GM21367 (cell line): ENCODE measurements around the gene ATP11B.
"Not testable (repeated sequence)": the region's sequence is repeated elsewhere in the genome, so short reads cannot be mapped to it uniquely, and the experiment has no call there.

Experiments used
- ATAC-seq: cut with Tn5 transposase; IDR thresholded peaks from one replicate; pipeline ENCODE4 v1.9.1; 2021; ENCODE audit not compliant: unreplicated experiment

Gene ATP11B

DNA sequence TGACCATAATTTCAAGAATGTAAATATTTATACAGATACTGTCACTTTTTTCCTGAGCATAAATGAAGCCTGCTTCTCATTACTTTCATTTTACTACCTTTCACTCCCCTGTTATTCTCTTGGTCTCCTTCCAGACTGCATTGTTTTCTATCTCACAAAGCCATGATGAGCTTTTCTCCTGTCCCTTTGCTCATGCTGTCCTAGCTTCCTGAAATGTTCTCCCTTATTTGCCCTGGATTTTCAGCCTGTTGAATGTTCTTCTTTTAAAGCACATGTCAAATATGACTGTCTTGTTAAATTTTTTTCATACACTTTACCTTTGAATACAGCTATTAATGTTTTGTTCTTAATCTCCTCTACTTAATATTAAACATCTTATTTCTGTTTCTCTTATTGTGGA, 31.7 kb downstream of the ATP11B start:
- ATAC-seq: no peak

DNA sequence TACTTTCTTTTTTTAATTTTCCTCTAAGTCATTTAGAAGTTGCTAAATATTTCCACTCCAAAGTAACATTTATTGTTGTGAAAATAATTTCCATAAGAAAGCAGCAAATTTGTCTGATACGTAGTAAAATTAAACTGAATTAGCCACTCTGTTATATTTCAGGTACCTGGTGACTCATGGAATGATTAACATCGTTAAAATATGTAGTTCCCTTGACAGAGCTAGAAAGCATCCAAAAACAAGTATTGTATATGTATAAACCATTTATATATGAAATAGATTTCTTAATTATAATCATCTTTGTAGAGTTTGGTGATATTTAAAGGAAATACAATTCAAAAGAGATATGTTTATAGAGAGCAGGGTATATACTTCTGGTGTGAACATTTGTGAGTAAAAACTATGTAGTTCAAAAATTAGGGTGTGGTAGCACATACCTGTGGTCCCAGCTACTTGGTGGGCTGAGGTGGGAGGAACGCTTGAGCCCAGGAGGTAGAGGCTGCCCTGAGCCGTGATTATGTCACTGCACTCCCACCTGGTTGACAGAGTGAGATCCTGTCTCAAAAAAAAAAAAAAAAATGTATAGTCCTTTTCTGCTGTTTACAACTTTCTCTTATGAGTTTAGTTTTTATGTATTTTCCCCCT, 36.6 kb downstream of the ATP11B start:
- ATAC-seq: no peak

DNA sequence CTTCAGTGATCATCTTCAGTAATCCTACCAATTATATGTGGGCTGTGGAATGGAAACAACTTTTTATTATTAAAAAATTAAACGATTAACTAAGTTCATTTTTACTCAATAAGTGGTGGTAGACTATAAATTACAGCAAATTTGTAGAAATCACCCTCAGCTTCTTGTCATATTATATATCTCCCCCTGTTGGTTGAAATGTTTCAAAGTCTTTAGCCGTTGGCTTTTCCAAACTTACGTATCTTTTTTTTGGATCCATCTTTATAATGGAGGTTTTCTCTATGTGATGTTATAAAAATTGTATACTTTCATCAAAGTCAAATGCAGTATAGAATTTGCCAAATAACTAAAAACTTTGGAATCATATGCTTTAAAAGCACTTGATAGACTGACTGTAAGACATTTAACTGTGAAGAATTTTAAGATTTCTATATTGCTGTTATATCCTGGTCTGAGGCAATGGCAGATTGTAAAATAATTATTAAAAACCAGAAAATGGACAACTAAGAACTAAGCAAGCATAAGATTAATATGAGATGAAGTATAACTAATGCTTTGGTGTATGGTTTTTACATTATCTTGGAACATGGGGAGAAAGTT, 44.7 kb downstream of the ATP11B start:
- ATAC-seq: no peak

DNA sequence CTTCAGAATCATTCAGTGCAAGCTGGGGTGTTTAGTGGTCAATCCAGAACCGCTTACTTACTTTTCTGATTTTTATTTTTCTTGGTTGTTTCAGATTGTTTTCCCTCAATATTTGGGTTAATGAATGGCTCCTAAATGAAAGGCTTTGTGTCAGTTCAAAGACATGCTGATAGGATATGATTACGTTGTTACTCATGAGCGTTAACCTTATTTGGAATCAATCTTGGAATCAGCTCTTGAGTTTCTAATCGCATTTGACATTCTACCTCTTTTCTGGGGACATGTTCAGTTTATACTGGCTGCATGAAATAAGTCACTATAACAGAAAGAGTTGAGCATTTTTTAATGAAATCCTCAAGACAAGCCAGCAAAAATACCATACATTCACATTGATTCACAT, 50.2 kb downstream of the ATP11B start:
- no peak for ATAC-seq

DNA sequence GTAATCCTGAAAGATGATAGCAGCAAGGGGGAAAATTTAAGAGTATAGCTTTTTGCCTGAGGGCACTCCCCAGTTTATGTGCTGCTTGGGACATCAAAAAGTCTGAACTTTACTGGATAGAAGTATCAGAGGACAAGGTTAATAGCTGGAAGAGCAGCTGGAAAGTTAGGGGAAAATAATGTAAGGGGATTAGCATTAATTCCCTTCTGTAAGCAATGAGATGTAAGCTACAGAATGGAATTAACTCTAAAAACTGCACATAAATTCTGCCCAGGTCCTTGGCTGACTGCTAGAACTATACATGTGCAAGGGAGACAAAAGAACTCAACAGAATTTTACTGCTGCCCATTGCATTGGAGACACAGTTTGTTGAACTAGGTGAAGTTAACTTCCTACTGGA, 55.6 kb downstream of the ATP11B start:
- ATAC-seq: no peak

DNA sequence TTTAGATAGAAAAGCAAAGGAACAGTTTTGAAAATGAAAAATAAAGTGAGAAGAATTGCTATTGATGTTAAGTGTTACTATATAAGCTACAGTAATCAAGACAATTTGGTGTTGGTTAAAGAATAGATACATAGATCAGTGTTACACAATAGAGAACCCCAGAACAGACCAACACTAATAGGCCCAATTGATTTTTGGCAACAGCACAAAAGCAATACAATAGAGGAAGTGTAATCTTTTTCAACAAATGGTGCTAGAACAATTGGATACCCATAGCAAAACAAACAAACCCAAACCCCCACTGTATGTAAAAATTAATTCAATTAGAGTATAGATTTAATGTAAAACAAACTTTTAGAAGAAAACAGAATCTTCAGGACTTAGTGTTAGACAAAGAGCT, 61.8 kb downstream of the ATP11B start:
- ATAC-seq: no peak

DNA sequence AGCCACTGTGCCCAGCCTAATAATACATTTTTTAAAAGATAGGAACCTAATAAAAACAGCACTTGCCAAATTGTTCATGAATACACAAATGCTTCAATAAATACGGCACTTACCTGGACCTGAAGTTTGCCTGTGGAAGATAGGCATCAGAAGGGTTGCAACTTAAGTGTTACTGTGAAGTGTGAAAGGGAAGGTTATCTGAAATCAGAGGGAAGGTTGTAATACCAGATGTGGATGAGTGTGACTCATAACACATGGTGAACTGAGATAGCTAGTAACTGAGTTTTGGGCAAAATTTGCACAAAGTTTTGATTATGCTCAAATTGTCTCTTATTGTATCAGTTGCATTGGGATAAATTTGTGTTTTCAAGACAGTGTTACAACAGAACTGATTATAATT, 68.0 kb downstream of the ATP11B start:
- ATAC-seq: no peak

DNA sequence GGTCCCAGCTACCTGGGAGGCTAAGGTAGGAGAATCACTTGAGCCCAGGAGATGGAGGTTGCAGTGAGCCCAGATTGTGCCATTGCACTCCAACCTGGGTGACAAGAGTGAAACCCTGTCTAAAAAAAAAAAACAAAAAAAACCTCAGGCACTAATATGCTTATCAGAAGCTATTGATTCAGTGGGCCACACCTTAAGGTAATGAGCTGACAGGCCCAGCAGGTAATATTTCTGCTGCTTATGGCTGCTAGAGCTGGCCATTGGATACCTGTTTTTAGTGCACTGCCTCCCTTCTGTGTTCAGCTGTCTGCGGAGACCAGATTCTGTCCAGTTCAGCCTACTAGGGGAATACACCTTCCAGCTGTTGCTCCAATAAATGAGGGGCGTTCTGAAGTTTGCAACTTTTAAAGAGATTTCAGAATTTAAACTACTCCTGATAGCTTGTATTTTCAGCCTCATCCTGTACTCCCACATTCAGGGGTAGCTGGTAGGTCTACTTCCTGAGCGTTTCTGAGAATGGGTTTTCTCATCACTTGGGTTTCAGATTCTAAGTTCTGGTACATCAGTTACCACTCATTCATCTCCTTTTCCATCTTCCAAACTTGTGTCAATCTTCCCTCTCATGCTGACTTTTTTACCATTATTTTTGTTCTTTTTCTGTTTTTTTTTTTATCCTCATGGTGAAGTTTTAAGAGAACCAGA, 69.0 kb downstream of the ATP11B start:
- ATAC-seq: no peak

DNA sequence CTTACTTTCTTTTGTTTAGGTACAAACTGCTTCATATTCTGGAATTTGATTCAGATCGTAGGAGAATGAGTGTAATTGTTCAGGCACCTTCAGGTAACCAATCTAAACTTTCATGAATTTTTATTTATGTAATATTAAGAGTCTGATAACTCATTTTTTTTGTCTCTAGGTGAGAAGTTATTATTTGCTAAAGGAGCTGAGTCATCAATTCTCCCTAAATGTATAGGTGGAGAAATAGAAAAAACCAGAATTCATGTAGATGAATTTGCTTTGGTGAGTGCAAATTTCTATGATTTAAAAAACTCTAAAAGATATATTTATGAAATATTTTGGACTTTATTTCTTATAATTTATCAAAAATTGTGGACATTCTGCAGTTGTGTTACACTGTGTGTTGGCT, 75.8 kb downstream of the ATP11B start:
- ATAC-seq: no peak

DNA sequence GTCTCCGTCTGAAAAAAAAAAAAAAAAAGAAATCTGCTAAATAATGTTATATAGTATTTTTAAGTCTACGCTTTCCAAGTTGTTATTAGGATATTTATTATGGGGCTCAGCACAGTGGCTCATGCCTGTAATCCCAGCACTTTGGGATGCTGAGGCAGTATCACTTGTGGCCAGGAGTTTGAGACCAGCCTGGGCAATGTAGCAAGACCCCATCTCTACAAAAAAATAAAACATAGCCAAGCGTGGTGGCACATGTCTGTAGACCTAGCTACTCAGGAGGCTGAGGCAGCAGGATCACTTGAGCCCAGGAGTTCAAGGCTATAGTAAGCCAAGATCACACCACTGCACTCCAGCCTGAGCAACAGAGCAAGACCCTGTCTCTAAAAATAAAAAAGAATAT, 77.6 kb downstream of the ATP11B start:
- not testable (repeated sequence) for ATAC-seq

DNA sequence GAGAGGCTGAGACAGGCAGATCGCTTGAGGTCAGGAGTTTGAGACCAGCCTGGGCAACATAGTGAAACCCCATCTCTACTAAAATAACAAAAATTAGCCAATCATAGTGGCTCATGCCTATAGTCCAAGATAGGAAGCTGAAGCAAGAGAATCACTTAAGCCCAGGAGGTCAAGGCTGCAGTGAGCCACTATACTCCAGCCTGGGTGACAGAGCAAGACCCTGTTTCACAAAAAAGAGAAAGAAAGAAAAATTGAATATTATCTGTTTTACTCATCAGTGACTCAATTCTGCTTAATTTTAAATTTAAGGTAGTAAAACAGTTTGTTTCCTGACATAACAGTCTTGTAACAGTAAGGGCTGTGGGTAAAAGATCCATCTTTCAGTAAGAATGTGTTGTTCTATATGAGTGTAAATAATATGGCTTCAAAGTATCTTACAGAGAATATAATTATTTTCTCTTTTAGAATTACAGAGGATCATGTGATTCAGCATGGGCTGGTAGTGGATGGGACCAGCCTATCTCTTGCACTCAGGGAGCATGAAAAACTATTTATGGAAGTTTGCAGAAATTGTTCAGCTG, 85.8 kb downstream of the ATP11B start:
- no peak for ATAC-seq

DNA sequence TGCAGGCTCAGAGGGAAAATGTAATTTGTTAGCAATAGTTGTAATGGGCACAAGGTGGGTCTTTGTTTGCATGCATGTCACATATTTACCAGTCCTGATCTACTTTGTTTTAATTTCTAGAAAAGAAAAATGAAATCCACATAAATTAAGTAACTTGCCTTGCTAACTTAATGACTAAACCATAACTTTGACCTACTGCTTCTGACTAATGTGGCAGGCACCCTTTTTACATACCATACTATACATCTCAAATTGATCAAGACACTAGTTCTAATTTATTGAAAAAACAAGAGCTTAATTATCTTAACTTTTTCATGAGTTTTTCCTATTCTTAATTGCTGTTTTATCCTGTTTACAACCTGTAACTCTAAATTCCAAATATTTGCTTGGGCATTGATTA, 93.2 kb downstream of the ATP11B start:
- no peak for ATAC-seq

DNA sequence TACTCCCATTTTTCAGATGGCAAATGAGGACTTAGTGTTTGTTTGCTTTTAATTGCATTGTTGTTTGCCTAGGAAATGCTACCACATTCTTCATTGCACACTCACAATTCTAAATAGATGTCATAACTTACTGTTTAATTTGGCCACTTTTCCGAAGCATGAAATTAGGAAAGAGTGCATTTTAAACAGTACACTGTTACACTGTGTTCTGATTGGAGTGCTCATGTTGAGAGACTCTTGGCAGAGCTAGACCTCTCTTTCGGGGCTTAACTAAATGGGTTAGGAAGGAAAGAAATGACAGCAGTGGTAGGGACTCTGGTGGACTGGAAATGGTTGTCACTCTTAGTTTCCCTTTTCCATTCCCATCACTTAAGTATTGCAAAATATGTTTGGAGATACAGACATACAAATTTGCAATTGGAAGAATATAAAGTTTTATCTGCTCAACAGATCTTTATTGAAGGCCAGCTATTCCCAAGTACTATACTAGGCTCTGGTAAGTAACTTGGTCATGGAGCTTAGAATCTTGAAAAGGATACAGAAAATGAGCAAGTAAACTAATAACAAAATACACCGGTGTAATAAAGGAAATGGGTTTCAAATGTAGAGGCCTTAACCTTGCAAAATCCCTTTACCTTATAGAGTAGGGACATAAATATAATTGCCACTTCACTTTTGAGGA, 96.8 kb downstream of the ATP11B start:
- no peak for ATAC-seq

DNA sequence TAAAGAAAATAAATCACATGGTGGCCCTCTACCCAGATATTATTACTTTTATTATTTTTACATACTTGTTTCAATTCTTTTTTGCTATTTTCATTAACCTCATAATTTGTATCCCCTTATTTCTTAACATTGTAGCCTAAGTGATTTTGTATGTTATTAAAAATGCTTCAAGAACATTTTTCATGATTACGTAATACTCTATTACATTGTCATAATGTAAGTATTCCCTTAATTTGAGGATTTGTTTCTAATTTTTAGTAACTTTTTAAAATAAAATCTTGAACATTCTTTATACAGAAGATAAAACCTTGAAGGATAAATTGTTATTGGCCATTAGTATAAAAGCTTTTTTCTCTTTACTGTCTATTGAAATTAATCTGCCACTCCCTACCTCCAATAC, 98.1 kb downstream of the ATP11B start:
- ATAC-seq: no peak

DNA sequence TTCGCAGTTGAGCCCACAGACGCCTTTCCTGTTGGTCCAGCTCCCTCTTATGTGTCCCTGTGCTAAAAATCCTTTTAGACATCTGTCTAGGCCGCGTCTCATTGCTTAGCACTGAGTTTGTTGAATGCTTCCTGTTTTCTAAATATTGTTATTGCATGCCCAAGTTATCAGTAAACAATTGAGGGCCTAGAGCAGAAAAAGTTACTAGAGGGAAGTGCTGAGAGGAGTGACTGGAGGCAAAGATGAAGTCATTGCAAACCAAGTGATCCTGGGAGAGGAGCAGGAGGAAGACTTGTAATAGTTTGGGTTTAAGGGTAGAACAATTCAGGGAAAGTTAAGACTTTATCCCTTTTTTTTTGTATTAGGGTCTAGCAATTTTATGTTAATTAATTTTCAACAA, 98.9 kb downstream of the ATP11B start:
- no peak for ATAC-seq

DNA sequence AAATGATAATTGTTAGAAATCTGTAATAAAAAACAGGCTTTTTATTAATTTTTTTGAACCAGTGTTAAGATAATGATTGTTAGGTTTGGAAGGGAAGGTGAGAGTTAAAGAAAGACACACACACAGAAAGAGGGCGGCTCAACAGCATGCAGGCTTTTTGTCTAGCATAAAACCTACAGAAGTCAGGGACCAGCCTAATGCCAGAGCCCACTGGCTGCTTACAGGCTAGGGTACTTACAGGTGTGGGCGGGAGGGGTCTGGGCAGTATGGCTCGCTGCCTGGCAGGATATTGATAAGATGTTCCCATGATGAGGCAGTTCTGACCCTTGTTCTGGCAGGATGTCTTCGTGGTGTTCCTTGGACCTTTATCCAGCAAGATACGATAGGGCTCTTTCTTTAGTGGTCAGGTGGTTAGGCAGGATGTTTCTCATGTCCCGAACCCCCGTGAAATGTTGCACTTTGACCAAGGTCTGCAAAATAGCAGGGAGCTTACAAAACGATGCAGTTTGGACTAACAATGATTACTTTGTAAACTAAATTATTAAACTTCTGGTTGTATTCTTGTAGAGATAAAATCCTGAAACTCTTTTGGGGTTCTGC, 102.3 kb downstream of the ATP11B start:
- no peak for ATAC-seq

DNA sequence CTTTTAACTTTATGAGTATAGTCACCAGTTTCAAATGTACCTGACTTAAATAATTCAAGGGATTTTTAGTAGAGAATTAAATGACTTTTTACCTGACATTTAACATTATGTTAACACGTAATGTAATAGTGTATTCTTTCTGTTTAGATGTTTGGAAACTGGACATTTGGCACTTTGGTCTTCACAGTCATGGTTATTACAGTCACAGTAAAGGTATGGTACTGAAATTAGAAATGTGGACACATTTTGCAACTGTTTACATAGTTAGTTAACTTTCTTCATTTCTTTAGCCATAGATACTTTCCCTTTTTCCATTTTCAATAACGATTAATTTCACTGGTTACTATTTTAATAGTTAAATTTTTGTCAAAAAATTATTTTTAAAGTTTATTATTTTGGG, 103.2 kb downstream of the ATP11B start:
- no peak for ATAC-seq

DNA sequence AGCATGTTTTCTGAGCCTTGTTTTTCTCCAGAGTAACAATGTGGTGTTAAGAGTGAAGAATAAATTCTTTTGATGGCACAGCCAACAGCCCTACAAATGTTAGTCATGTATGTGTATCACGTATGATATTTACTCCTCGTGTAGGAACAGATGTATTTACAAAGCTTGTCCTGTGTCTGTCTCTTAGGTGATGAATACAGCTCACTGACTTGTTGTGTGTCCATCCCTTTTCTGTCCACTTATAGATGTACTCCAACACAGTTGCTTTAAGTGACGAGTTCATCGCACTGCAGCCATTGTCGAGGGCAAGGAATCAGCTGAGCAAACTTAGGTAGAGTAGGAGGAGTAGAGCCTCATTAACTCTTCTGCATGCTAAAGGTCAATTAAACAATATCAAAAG, 108.9 kb downstream of the ATP11B start:
- ATAC-seq: no peak

DNA sequence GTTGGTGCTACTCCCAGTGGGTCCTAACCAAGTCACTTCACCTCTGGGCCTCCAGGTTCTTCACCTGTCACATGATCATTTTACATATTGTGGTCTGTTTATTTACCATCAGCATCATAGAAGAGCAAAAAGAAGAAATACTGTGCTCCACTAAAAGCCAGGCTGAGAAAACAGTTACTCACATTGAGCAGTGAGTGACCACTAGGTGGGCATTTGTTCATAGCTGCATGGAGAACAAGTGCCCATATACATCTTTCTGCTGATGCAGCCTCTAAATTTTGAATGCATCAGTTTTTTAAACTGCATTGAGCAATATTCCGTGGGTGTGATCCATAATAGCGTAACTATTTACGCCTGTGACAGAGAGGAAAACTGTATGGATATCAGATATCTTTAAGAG, 110.9 kb downstream of the ATP11B start:
- no peak for ATAC-seq

DNA sequence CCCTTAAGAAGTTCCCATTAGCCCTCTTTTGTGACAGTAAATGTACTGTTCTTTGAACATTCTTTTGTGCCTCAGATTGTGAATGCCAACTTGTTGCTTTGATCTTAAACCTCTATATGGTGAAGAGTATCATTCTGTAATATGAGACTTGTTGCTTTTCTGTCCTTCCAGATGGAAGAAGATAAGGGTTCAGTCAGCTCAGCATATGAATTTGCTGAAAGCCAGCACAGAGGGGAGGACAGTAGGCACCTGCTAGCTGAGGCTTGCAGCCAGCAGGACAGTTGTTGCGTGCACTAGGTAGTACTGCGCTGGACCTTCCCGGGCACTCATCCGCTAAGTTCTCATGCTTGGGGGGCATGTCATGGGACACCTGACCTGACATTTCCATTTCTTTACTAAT, 112.3 kb downstream of the ATP11B start:
- no peak for ATAC-seq

DNA sequence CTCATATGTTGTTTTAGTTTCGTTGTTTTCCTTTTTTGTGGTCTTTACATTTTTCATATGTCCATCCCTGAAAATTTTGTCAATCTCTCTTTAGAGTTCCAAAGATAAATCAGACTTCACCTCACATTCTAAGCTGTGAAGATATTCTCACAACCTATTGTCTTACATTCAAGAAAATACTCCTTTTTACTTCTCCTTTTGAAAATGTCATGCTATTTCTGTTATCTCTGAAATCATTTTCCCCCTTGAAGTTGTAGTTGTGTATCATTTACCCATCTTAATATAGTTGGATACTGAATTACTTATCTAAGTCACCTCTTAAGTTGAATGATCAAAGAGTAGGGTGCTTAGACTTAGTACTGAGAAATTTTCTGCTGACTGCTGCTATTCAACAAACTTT, 112.7 kb downstream of the ATP11B start:
- no peak for ATAC-seq
